ENCODE data around the gene APOB.

DNA sequence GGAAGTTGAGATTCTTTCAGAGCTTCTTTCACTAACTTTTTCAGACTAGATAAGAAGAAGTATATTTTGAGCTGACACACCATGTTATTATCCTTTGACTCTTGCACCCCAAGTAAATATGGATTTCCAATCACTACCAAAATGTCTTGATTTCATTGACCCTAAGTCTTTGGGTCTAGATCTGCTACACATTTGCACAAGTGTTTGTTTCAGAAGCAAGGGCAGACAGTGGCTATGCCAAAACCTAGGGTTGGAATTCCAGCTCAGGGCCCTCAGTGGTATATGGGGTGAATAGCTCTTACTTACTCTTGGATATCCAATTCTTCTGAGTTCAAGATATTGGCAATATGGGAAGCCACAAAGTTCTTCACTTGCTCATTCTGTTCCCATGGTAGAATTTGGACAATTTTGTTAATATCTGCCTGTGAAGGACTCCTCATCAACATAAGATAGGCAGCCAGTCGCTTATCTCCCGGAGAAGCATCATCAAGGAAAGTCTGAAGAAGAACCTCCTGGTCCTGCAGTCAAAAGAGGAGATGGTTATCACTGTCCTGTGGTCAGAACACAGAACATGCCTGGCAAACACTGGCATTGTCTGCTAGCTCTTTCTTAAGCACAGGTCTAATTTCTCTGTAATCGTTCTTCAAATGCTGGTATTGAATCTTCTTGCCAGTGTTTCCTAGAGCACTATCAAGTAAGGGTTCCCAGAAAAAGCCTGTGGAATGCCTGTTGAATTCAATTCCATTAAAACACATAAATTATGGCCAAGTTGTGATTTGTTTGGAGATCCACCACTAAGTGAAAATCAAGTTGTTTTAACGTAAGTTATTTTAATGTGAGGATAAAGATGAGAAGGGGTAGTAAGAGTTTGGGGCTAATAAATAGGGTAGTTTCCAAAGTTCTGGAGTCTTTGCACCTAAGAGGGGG is 15.6 kb downstream of the APOB start:
- TF ChIP-seq CTCF (IDR thresholded peaks at IDR 0.05; ENCODE audit: low read length) (no peak), EZH2 (IDR thresholded peaks at IDR 0.05; ENCODE audit: borderline replicate concordance, low read length) (no peak)

All from OCI-LY1 (cell line).